ENCODE data around the gene USP48.

Gene USP48

DNA sequence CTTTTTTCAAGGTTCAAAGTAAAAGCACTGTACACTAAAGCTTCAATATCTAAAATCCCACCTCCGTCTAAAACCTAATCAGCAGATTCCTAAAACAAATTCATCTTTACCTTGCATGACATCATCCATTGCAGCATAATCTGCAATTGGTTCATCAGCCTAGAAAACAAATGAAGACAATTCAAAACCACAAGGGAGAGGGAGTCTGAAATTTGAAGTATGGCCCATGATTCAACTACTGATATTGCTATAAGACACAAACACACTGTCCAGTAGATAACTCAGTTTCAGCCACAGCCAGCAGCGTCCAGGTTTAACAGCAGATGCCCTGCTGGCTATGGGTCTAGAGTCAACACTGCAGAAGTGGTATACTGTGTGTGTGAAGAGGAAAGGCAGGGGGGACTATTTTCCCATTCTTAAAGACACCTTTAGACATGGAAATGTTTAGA lies 95.8 kb downstream of the USP48 start:
- H2AFZ ChIP-seq (ENCODE audit: low read depth, low read length), result no peak overlapping the region
- no peaks in the 10 kb centered on the region for H3K9me3 ChIP-seq (ENCODE audit: insufficient read depth, low read length)
- H3K36me3 ChIP-seq (replicated peaks; ENCODE audit: low read depth, low read length), result peaks cover 15% of the 10 kb centered on the region
- H3K4me1 ChIP-seq (ENCODE audit: low read length), result no peaks in the 10 kb centered on the region
- H3K27me3 ChIP-seq (ENCODE audit: low read depth, low read length), result no peaks in the 10 kb centered on the region
- no peak overlapping the region for H3K4me3 ChIP-seq (ENCODE audit: low read length)
- H4K20me1 ChIP-seq (ENCODE audit: insufficient read depth, low read length), result no peaks in the 10 kb centered on the region
- H3K79me2 ChIP-seq (ENCODE audit: low read length), result no peaks in the 10 kb centered on the region
- no peak overlapping the region for H3K9ac ChIP-seq (ENCODE audit: low read length)
- H3K4me2 ChIP-seq (ENCODE audit: low read length), result no peak overlapping the region
- no peak overlapping the region for H3K27ac ChIP-seq (ENCODE audit: low read length)
- TF ChIP-seq, protein P1, sequence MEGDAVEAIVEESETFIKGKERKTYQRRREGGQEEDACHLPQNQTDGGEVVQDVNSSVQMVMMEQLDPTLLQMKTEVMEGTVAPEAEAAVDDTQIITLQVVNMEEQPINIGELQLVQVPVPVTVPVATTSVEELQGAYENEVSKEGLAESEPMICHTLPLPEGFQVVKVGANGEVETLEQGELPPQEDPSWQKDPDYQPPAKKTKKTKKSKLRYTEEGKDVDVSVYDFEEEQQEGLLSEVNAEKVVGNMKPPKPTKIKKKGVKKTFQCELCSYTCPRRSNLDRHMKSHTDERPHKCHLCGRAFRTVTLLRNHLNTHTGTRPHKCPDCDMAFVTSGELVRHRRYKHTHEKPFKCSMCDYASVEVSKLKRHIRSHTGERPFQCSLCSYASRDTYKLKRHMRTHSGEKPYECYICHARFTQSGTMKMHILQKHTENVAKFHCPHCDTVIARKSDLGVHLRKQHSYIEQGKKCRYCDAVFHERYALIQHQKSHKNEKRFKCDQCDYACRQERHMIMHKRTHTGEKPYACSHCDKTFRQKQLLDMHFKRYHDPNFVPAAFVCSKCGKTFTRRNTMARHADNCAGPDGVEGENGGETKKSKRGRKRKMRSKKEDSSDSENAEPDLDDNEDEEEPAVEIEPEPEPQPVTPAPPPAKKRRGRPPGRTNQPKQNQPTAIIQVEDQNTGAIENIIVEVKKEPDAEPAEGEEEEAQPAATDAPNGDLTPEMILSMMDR (IDR thresholded peaks at IDR 0.05; ENCODE audit: low read depth, low read length), result no peak

DNA sequence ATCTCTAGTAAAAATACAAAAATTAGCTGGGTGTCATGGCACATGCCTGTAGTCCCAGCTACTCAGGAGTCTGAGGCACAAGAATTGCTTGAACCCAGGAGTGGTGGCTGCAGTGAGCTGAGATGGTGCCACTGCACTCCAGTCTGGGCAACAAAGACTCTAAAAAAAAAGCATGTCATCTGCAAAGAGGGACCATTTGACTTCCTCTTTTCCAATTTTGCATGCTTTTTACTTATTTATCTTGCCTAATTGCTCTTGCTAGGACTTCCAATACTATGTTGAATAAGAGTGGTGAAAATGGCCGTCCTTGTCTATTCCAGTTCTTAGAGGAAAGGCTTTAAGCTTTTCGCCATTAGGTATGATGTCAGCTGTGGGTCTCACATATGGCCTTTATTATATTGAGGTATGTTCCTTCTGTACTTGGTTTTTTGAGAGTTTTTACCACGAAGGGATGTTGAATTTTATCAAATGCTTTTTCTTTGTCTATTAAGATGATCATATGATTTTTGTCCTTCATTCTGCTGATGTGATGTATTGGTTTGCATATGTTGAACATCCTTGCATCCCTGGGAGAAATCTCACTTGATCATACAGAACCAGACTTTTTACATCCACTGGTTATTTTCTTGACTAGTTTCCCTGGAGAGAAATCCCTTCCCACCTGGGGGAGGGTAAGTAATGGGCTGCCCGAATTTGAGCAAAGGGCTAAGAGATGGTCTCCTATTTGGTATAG lies 96.8 kb downstream of the USP48 start:
- H3K9me3 ChIP-seq (ENCODE audit: insufficient read depth, low read length), result no peaks in the 10 kb centered on the region
- H3K36me3 ChIP-seq (replicated peaks; ENCODE audit: low read depth, low read length), result peaks cover 14% of the 10 kb centered on the region
- no peak overlapping the region for H3K4me2 ChIP-seq (ENCODE audit: low read length)
- H3K9ac ChIP-seq (ENCODE audit: low read length), result no peak overlapping the region
- no peaks in the 10 kb centered on the region for H3K27me3 ChIP-seq (ENCODE audit: low read depth, low read length)
- H3K79me2 ChIP-seq (ENCODE audit: low read length), result no peaks in the 10 kb centered on the region
- H3K4me3 ChIP-seq (ENCODE audit: low read length), result no peak overlapping the region
- TF ChIP-seq, protein P1 (IDR thresholded peaks at IDR 0.05; ENCODE audit: low read depth, low read length), result no peak
- TF ChIP-seq EZH2phosphoT487 (IDR thresholded peaks at IDR 0.05; ENCODE audit: low read depth), result no peak
- H4K20me1 ChIP-seq (ENCODE audit: insufficient read depth, low read length), result no peaks in the 10 kb centered on the region
- H3K27ac ChIP-seq (ENCODE audit: low read length), result no peak overlapping the region
- no peak overlapping the region for H2AFZ ChIP-seq (ENCODE audit: low read depth, low read length)
- H3K4me1 ChIP-seq (ENCODE audit: low read length), result no peaks in the 10 kb centered on the region

DNA sequence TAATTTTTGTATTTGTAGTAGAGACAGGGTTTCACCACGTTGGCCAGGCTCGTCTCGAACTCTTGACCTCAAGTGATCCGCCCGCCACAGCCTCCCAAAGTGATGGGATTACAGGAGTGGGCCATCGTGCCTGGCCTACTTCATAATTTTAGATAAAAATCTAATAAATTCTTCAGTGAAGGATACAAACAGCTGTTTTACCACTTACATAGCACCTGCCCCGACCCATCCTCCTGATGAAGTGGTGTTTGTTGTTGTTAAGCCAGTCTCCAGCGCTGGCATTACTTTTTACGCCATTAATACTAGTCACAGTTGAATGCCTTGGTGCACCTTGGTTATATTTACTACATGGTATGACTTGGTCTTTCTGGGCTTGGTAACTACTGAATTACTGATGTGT lies 101.5 kb downstream of the USP48 start:
- Histone ChIP-seq H3K9me3 (ENCODE audit: insufficient read depth, low read length) (no peaks in the 10 kb centered on the region), H2AFZ (ENCODE audit: low read depth, low read length) (no peak overlapping the region), H3K4me3 (ENCODE audit: low read length) (no peak overlapping the region), H3K4me1 (ENCODE audit: low read length) (no peaks in the 10 kb centered on the region), H3K79me2 (ENCODE audit: low read length) (no peaks in the 10 kb centered on the region), H3K27ac (ENCODE audit: low read length) (no peak overlapping the region), H3K27me3 (ENCODE audit: low read depth, low read length) (no peaks in the 10 kb centered on the region), H4K20me1 (ENCODE audit: insufficient read depth, low read length) (no peaks in the 10 kb centered on the region), H3K36me3 (replicated peaks; ENCODE audit: low read depth, low read length) (peaks cover under 1% of the 10 kb centered on the region), H3K9ac (ENCODE audit: low read length) (no peak overlapping the region), H3K4me2 (ENCODE audit: low read length) (no peak overlapping the region)
- TF ChIP-seq EZH2phosphoT487 (IDR thresholded peaks at IDR 0.05; ENCODE audit: low read depth), result no peak
- TF ChIP-seq, protein P1 (IDR thresholded peaks at IDR 0.05; ENCODE audit: low read depth, low read length), result no peak

DNA sequence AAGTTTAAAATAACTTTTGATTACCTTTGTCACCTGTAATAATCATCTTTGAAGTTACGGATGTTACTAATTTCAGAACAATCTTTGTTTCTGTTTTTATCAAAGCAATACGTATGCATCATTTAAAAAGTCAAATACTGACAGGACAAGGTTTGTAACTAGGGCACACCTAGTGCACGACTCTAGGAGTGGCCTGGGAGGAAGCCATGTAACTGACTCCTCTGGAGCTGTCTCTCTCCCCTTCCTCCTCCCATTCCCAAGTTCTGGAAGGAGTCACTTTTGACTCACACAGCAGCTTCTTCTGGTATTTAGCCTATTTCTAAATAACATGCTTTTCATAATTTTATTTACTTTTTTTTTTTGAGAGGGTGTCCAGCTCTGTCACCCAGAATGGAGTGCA lies 102.0 kb downstream of the USP48 start:
- Histone ChIP-seq H3K9me3 (ENCODE audit: insufficient read depth, low read length) (no peaks in the 10 kb centered on the region), H3K79me2 (ENCODE audit: low read length) (no peaks in the 10 kb centered on the region), H3K4me3 (ENCODE audit: low read length) (no peak overlapping the region), H3K27me3 (ENCODE audit: low read depth, low read length) (no peaks in the 10 kb centered on the region), H3K4me1 (ENCODE audit: low read length) (no peaks in the 10 kb centered on the region), H3K27ac (ENCODE audit: low read length) (no peak overlapping the region), H3K9ac (ENCODE audit: low read length) (no peak overlapping the region), H3K36me3 (replicated peaks; ENCODE audit: low read depth, low read length) (no peaks in the 10 kb centered on the region), H4K20me1 (ENCODE audit: insufficient read depth, low read length) (no peaks in the 10 kb centered on the region), H2AFZ (ENCODE audit: low read depth, low read length) (no peak overlapping the region), H3K4me2 (ENCODE audit: low read length) (no peak overlapping the region)
- TF ChIP-seq EZH2phosphoT487 (IDR thresholded peaks at IDR 0.05; ENCODE audit: low read depth), result no peak
- TF ChIP-seq, protein P1 (IDR thresholded peaks at IDR 0.05; ENCODE audit: low read depth, low read length), result no peak
